Measurements from ENCODE around the gene SIRT4. TPM values are rescaled to one million over a fixed set of nuclear protein-coding genes. Genes with fewer than 3 reads are reported as not detected.

The SIRT4 gene
- total RNA-seq, 6 experiments from 2014 or later = 0.56 to 4.1 (median 3.0) TPM

DNA sequence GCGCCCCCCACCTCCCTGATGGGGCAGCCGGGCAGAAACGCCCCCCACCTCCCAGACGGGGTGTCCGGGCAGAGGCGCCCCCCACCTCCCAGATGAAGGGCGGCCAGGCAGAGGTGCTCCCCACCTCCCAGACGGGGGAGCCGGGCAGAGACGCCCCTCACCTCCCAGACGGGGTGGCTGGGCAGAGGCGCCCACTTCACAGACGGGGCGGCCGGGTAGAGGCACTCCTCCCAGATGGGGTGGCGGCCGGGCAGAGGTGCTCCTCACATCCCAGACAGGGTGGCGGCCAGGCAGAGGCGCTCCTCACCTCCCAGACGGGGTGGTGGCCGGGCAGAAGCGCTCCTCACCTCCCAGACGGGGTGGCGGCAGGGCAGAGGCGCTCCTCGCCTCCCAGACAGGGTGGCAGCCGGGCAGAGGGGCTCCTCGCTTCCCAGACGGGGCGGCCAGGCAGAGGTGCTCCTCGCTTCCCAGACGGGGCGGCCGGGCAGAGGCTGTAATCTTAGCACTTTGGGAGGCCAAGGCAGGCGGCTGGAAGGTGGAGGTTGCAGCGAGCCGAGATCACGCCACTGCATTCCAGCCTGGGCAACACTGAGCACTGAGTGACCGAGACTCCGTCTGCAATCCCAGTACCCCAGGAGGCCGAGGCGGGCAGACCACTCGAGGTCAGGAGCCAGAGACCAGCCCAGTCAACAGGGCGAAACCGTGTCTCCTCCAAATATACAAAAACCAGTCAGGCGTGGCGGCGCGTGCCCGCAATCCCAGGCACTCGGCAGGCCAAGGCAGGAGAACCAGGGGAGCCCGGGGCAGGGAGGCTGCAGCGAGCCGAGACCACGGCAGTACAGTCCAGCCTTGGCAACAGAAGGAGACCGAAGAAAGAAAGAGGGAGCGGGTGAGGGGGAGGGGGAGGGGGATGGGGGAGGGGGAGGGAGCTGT lies 23.7 kb upstream of the SIRT4 start:
- WGBS (ENCODE audit: insufficient coverage, low coverage, low lambda C conversion rate, missing lambda C conversion rate) = 97% methylated on average over 21 of the region's 57 CpGs
- peaks cover 0 to 6% (median 3%) of the 10 kb centered on the region in 4 donors for H3K4me1 ChIP-seq
- H3K9me3 ChIP-seq = no peaks in the 10 kb centered on the region
- H3K27me3 ChIP-seq = no peaks in the 10 kb centered on the region
- DNase-seq (no peak), ATAC-seq (no peak)
- no peak overlapping the region for H3K4me3 ChIP-seq
- no peak for TF ChIP-seq POLR2A (IDR thresholded peaks at IDR 0.05)
- TF ChIP-seq, protein P1, sequence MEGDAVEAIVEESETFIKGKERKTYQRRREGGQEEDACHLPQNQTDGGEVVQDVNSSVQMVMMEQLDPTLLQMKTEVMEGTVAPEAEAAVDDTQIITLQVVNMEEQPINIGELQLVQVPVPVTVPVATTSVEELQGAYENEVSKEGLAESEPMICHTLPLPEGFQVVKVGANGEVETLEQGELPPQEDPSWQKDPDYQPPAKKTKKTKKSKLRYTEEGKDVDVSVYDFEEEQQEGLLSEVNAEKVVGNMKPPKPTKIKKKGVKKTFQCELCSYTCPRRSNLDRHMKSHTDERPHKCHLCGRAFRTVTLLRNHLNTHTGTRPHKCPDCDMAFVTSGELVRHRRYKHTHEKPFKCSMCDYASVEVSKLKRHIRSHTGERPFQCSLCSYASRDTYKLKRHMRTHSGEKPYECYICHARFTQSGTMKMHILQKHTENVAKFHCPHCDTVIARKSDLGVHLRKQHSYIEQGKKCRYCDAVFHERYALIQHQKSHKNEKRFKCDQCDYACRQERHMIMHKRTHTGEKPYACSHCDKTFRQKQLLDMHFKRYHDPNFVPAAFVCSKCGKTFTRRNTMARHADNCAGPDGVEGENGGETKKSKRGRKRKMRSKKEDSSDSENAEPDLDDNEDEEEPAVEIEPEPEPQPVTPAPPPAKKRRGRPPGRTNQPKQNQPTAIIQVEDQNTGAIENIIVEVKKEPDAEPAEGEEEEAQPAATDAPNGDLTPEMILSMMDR (IDR thresholded peaks at IDR 0.05) = no peak
- no peak overlapping the region for H3K27ac ChIP-seq
- intact Hi-C loops (cut with DNase I) = no loop called here
- H3K36me3 ChIP-seq = no peaks in the 10 kb centered on the region

DNA sequence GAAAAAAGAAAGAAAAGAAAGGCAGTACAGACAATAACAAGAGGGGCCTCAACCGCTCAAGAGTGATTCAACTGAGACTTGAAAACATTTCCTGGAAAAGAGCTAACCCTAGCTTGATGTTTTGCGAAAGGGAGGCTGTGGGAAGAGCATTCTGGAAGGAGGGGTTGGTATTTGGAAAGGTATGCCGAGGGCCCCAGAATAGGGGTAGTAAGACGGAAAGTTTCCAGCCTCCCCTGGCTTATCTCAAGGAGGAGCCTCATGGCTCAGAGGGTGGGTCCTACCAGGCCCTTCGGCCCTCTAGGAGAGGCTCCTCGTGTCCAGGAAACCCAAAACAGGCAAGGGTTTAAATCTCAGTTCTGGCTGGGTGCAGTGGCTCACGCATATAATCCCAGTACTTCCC lies 18.8 kb upstream of the SIRT4 start:
- Histone ChIP-seq H3K4me3 (no peak overlapping the region), H3K27ac (no peak overlapping the region), H3K4me1 (no peaks in the 10 kb centered on the region), H3K36me3 (no peaks in the 10 kb centered on the region), H3K27me3 (no peaks in the 10 kb centered on the region), H3K9me3 (no peaks in the 10 kb centered on the region)
- DNase-seq = no peak
- TF ChIP-seq POLR2A (IDR thresholded peaks at IDR 0.05) = no peak
- TF ChIP-seq, protein P1 (IDR thresholded peaks at IDR 0.05) = no peak
- intact Hi-C loops (cut with DNase I) = no loop called here
- 89% methylated on average over 5 of the region's 7 CpGs for WGBS (ENCODE audit: insufficient coverage, low coverage, low lambda C conversion rate, missing lambda C conversion rate)
- no peak for ATAC-seq

DNA sequence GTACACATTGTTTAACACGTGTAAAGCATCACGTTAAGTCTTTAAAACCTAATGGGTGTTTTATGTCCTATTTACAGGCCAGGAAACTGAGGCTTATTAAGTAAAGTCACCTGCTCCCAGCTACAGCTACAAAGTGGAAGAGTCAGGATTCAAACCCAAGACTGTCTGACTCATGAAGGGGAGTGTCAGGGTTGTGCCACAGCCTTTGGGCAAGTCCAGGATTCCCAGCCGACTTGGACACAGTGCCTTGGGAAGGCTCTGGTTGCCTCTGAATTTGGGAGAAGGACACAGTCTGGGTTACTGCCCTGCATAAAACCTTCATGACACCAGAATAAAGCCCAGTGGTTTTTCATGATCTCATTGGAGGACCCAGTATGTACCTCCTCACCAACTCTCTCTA lies 17.7 kb upstream of the SIRT4 start:
- Histone ChIP-seq H3K27me3 (no peaks in the 10 kb centered on the region), H3K4me1 (no peaks in the 10 kb centered on the region), H3K27ac (no peak overlapping the region), H3K4me3 (no peak overlapping the region), H3K36me3 (no peaks in the 10 kb centered on the region), H3K9me3 (no peaks in the 10 kb centered on the region)
- TF ChIP-seq, protein P1 (IDR thresholded peaks at IDR 0.05) = no peak
- TF ChIP-seq POLR2A (IDR thresholded peaks at IDR 0.05) = no peak
- no peak for DNase-seq
- ATAC-seq = no peak
- WGBS (ENCODE audit: insufficient coverage, low coverage, low lambda C conversion rate, missing lambda C conversion rate) = 85% methylated on average over 3 of the region's 3 CpGs
- intact Hi-C loops (cut with DNase I) = no loop called here

DNA sequence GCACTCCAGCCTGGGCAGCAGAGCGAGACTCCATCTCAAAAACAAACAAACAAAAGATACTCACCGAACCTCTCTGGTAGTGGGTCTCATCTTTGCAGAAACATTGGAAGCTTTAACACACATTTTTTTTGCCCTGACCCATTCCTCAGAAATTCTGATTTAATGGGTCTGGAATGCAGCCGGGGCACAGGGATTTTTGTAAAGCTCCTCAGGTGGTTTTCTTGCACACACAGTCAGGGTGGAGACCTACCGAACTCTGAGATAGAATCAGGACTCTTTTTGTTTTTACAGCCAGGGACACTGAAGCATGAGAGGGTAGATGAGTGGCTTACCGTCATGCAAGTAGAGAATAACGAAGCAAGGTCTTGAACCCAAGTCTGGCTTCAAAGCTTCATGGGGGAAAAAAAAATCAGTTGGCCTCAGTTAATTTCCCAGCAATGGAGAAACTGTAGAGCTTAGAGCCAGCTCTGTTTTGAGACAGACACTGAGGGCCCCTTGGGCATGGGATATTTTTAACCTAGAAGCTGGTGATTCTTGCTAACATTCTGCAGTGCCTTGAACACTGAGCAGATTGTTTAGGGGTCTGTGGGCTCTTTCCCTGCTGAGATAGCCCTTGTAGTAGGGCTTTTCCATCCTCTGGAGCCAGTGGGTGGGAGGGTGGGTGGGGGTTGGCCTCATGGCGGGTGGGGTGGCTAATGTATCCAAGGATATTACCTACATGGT lies 15.2 kb upstream of the SIRT4 start:
- Histone ChIP-seq H3K9me3 (no peaks in the 10 kb centered on the region), H3K4me1 (peaks cover 0 to 6% (median 0%) of the 10 kb centered on the region in 4 donors), H3K36me3 (no peaks in the 10 kb centered on the region), H3K27me3 (no peaks in the 10 kb centered on the region), H3K4me3 (no peak overlapping the region), H3K27ac (no peak overlapping the region)
- no peak for DNase-seq
- WGBS (ENCODE audit: insufficient coverage, low coverage, low lambda C conversion rate, missing lambda C conversion rate) = 75% methylated on average over 6 of the region's 7 CpGs
- no peak for ATAC-seq
- no peak for TF ChIP-seq POLR2A (IDR thresholded peaks at IDR 0.05)
- TF ChIP-seq, protein P1 (IDR thresholded peaks at IDR 0.05) = no peak
- intact Hi-C loops (cut with DNase I) = no loop called here
